Left ventricle myocardium inferior (tissue), 1 donor: ENCODE results near the gene ARMCX5. TPM values are rescaled to one million over a fixed set of nuclear protein-coding genes. Genes with fewer than 3 reads are reported as not detected.

ENCODE experiments used
- DNase-seq: peaks from one replicate; pipeline ENCODE4 v3.0.0-alpha.2; 2020
- H3K27ac ChIP-seq: fragments of 200-600 bp; replicated peaks from 2 replicates; pipeline ENCODE4 v1.8.0; 2021
- H3K27me3 ChIP-seq: fragments of 200-600 bp; 2 replicates; pipeline ENCODE4 v1.8.0; 2021; ENCODE audit warnings: low read depth
- H3K36me3 ChIP-seq: fragments of 200-600 bp; 2 replicates; pipeline ENCODE4 v1.8.0; 2021
- H3K4me1 ChIP-seq: fragments of 200-600 bp; 2 replicates; pipeline ENCODE4 v1.8.0; 2021
- H3K4me3 ChIP-seq: fragments of 200-600 bp; 2 replicates; pipeline ENCODE4 v1.8.0; 2021; ENCODE audit warnings: mild to moderate bottlenecking, moderate library complexity
- H3K9me3 ChIP-seq: fragments of 200-600 bp; replicated peaks from 2 replicates; pipeline ENCODE4 v1.8.0; 2021
- CTCF ChIP-seq: fragments of 200-600 bp; IDR thresholded peaks from 2 replicates; pipeline ENCODE4 v1.8.0; 2021; ENCODE audit warnings: antibody characterized with exemption, mild to moderate bottlenecking, borderline replicate concordance
- intact Hi-C: fragments of 100-400 bp; cut with micrococcal nuclease; formaldehyde crosslinking; loops from one replicate; pipeline ENCODE4 v1.11.0; 2022
- total RNA-seq: library from RNA; stranded (reverse); fragmentation: NEBNext Ultra II Directional; extraction: Animal tissue kit (Norgen Biotek cat#: 25700); gene quantifications from one replicate; pipeline ENCODE4 v1.2.1, GENCODE V29; 2021
- donor health status: DM: no; HTN: yes; CAD: no; lungs with severe emphysema.

ARMCX5 gene
- total RNA-seq, 1 donor from 2014 or later: 4.0 TPM

- Histone ChIP-seq H3K27me3 (no peaks in the 10 kb centered on the region), H3K36me3 (no peaks in the 10 kb centered on the region), H3K9me3 (no peaks in the 10 kb centered on the region), H3K4me3 (peak overlapping the region; percentile 73), H3K27ac (peak overlapping the region; percentile 81), H3K4me1 (no peaks in the 10 kb centered on the region)
- TF ChIP-seq CTCF: no peak
- intact Hi-C loops: no loop called here
- DNase-seq: no peak
Measured at GRCh38 chrX:102599951-102600579, 750 bp downstream of the ARMCX5 start.

- H3K4me1 ChIP-seq: no peaks in the 10 kb centered on the region
- no peaks in the 10 kb centered on the region for H3K27me3 ChIP-seq
- no peaks in the 10 kb centered on the region for H3K9me3 ChIP-seq
- no peak overlapping the region for H3K27ac ChIP-seq
- intact Hi-C loops: no loop called here
- H3K4me3 ChIP-seq: no peak overlapping the region
- DNase-seq: no peak
- no peaks in the 10 kb centered on the region for H3K36me3 ChIP-seq
- TF ChIP-seq CTCF: no peak
Measured at GRCh38 chrX:102604327-102604726, 5.0 kb downstream of the ARMCX5 start.

GRCh38 chrX:102606115-102606514 is 6.8 kb downstream of the ARMCX5 start:
- H3K27ac ChIP-seq: no peak overlapping the region
- no peaks in the 10 kb centered on the region for H3K36me3 ChIP-seq
- H3K4me1 ChIP-seq: no peaks in the 10 kb centered on the region
- H3K4me3 ChIP-seq: no peak overlapping the region
- no peak for TF ChIP-seq CTCF
- intact Hi-C loops: no loop called here
- no peaks in the 10 kb centered on the region for H3K27me3 ChIP-seq
- no peaks in the 10 kb centered on the region for H3K9me3 ChIP-seq
- DNase-seq: no peak

- Histone ChIP-seq H3K9me3 (no peaks in the 10 kb centered on the region), H3K27ac (no peak overlapping the region), H3K27me3 (no peaks in the 10 kb centered on the region), H3K36me3 (no peaks in the 10 kb centered on the region), H3K4me3 (no peak overlapping the region), H3K4me1 (no peaks in the 10 kb centered on the region)
- TF ChIP-seq CTCF: no peak
- intact Hi-C loops: no loop called here
- no peak for DNase-seq
Measured at GRCh38 chrX:102610905-102611304, 11.6 kb downstream of the ARMCX5 start.

- H3K36me3 ChIP-seq: no peaks in the 10 kb centered on the region
- H3K4me3 ChIP-seq: no peak overlapping the region
- no peak for DNase-seq
- no peaks in the 10 kb centered on the region for H3K27me3 ChIP-seq
- H3K4me1 ChIP-seq: no peaks in the 10 kb centered on the region
- H3K27ac ChIP-seq: no peak overlapping the region
- intact Hi-C loops: no loop called here
- TF ChIP-seq CTCF: no peak
- peaks cover 31% of the 10 kb centered on the region for H3K9me3 ChIP-seq
Measured at GRCh38 chrX:102624105-102624504, 24.8 kb downstream of the ARMCX5 start.

- intact Hi-C loops: no loop called here
- no peak for TF ChIP-seq CTCF
- peaks cover 6% of the 10 kb centered on the region for H3K9me3 ChIP-seq
- H3K36me3 ChIP-seq: no peaks in the 10 kb centered on the region
- H3K4me3 ChIP-seq: no peak overlapping the region
- no peaks in the 10 kb centered on the region for H3K27me3 ChIP-seq
- DNase-seq: no peak
- H3K4me1 ChIP-seq: no peaks in the 10 kb centered on the region
- no peak overlapping the region for H3K27ac ChIP-seq
Measured at GRCh38 chrX:102627640-102628039, 28.3 kb downstream of the ARMCX5 start.
